HG03108 (cell line): Measurements from ENCODE around the gene FOXS1.
"Not testable (repeated sequence)": the region's sequence is repeated elsewhere in the genome, so short reads cannot be mapped to it uniquely, and the experiment has no call there.

ENCODE experiments used
- ATAC-seq: cut with Tn5 transposase; IDR thresholded peaks from one replicate; pipeline ENCODE4 v1.9.1; 2021; ENCODE audit warnings: moderate library complexity; ENCODE audit not compliant: unreplicated experiment

Gene FOXS1

DNA sequence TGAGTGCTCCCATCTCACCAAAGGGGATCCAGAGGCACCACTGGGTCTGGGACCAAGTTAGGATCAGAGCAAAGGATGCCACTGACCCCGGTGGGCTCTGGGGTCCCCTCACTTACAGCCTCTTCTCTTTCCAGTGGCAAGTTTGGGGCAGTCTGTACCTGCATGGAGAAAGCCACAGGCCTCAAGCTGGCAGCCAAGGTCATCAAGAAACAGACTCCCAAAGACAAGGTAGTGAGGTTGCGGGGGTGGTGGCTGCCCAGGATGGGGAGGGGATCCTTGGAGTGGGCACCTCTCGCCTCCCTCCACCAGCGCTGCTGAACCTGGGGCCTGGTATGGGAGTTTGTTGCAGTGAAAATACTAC is 21.3 kb downstream of the FOXS1 start:
- no peak for ATAC-seq

DNA sequence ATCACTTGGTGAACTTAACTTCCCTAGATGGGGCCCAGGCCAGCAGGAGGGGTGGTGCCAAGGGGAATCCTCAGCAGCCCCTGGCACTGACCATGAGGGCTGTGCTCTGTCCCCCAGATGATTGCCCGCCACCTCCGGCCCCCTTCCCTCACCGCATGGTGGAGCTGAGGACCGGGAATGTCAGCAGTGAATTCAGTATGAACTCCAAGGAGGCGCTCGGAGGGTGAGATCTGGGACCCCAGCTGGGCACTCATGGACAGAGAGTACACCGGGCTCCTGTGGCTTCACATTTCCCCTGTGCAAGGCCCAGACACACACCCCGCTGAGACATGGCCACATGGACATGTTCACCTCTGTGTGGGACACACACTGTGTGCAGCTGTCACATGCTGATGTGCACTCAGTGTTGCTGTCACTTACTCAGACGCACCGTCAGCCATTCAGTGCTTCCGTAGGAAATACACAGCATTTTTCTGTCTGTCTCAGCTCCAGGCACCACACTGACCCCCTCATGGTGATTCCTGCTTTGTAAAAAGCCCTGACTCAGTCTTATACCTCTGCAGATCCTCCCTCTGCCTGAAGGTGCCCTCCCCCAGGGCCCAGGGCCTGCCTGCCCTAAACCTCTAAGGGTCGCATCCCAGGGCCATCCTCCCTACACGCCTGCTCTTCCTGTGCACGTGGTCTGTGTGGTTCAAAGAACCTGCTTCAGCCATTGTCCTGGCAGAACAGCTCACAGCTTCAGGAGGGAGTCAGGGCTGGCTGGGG is 21.9 kb downstream of the FOXS1 start:
- no peak for ATAC-seq

DNA sequence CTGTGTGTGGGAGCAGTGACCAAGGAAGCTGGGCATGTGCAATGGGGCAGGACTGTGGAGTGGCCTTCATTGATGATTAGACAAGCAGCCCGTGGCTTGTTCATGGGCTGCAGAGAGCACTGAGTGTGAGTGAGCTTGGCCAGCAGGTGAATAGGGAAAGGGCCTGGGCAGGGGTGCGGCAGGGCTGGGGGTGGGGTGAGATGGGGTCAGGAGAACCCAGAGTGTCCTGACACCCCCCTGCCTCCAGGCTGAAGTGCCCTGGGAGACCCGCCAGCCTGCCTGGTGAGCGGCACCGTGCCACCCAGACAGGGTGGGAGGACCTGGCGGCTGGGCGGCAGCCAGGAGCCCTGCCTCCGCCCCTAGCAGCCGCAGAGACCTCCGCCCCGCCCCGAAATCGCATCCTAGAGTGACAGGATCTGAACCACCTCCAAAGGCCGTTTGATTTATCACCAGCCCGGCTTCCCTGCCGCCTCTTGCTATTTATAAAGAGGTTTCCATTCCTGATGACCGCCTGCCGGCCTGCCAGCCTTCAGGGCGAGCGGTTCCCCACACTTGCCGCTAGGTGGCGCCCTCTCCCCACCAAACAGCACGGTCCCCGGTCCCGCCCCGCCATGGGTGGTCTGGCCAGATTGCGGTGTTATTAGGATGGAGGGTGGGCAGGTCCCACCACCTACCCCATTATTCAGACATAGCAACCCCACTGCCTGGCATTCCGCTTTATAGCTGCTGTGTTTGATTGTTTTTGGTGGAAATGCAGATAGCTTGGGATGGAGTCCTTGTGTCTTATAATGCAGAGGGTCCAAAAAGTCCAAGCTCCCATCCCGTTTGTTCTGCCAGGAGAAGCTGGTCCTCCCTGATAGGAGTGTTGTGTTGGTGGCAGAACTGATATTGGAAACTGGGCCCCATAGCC is 22.7 kb downstream of the FOXS1 start:
- ATAC-seq, result no peak

DNA sequence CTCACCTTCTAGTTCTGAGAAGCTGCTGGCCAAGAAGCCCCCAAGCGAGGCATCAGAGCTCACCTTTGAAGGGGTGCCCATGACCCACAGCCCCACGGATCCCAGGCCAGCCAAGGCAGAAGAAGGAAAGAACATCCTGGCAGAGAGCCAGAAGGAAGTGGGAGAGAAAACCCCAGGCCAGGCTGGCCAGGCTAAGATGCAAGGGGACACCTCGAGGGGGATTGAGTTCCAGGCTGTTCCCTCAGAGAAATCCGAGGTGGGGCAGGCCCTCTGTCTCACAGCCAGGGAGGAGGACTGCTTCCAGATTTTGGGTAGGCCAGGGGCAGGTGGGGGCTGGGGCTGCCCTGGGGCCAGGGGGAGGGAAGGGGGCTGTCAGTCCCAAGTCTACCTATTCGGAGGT is 24.0 kb downstream of the FOXS1 start:
- ATAC-seq, result no peak

DNA sequence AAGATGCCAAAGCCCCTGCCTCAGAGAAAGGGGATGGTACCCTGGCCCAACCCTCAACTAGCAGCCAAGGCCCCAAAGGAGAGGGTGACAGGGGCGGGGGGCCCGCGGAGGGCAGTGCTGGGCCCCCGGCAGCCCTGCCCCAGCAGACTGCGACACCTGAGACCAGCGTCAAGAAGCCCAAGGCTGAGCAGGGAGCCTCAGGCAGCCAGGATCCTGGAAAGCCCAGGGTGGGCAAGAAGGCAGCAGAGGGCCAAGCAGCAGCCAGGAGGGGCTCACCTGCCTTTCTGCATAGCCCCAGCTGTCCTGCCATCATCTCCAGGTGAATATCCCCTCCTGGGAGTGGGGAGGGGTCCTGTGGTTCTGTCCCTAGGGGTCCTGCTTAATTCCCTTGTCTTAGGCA is 25.2 kb downstream of the FOXS1 start:
- ATAC-seq, result no peak

DNA sequence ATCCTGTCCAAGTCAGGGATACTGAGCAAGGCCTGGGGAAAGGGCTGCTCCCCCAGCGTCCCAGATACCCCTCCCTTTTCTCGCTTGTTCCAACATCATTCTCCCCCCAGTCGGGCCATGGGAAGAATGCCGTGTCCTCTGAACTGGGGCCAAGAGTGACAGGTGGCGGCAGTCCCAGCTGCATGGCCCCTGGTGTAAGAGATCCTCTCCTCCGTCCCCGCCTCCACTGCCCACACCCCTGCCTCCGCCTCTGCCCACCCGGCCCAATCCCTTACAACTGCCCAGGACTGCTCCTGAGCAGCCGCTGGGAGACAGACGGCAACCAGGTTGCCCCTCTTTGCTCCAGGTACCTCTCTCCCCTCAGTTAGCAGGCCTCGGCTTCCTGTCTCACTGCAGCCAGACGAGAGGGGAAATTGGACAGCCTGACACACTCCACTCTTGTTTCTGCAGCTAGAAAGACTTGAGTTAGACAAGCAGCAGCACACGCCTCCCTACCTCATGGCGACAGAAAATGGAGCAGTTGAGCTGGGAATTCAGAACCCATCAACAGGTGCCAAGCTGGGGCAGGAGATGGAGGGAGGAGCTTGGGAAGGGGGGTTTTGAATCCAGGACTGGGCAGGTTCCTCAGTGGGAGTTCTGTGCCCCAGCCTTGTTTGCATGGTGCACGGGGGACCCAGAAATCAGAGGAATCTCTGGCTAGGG is 26.2 kb downstream of the FOXS1 start, which contains the start of gene MYLK2:
MYLK2 (plus strand) TSS at position 274 of the 702 bp plus-strand sequence; CDS start at position 499, 225 bp downstream.
- ATAC-seq, result no peak

DNA sequence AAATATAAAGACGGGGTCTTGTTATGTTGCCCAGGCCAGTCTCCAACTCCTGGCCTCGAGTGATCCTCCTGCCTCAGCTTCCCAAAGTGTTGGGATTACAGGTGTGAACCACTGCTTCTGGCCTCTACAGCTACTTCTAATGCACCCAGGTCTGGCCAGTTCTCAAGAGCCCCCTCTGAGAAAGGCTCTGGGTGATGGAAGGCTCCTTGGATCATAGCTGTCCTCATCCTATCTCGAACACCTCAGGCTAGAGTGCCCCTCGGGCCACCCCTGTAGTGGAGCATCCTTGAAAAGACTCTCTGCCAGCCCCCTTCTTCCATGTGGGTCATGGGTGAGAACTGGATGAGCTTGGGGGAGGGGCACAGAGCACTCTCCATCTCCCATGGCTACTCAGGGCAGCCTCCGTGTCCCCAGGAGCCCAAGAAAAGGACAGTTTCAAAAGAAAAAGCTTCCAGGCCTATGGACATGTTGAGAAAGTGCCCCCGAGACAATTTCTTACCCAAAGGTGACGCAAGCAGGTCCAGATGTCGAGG is 27.0 kb downstream of the FOXS1 start:
- no peak for ATAC-seq

DNA sequence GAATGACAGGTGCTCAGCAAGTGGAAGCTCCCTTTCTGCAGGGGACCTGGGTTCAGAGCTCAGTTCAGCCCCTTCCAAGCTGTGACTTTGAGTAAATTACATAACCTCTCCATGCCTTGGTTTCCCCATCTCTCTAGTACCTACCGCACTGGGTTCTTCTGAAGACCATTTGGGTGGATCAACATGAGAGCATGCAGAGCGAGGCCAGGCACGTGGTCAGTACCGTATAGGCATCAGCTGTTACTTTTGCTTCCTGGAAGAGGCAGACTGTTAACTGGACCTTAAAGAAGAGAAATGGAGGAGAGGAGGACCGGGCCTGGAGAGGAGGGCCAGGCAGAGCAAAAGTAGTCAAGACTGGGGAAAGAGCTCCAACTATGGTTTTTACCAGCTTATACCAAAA is 27.9 kb downstream of the FOXS1 start:
- ATAC-seq, result no peak

DNA sequence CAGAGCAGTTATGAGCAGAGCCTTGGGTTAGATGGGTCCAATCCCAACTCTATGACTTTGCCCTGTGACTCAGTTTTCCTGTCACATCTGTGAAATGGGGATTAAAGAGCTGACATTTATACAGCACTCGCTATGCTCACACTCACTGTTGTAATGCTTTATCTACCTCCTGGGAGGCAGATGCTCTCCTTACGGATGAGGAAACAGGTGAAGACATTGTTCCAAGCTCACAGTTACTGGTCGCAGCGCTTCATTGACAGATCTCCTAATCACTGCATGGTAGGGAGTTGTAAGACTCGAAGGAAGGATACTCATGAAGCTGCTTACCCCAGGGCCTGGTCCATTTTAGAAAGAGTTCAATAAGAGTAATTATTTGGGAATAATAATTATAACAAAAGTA is 29.2 kb downstream of the FOXS1 start:
- no peak for ATAC-seq

DNA sequence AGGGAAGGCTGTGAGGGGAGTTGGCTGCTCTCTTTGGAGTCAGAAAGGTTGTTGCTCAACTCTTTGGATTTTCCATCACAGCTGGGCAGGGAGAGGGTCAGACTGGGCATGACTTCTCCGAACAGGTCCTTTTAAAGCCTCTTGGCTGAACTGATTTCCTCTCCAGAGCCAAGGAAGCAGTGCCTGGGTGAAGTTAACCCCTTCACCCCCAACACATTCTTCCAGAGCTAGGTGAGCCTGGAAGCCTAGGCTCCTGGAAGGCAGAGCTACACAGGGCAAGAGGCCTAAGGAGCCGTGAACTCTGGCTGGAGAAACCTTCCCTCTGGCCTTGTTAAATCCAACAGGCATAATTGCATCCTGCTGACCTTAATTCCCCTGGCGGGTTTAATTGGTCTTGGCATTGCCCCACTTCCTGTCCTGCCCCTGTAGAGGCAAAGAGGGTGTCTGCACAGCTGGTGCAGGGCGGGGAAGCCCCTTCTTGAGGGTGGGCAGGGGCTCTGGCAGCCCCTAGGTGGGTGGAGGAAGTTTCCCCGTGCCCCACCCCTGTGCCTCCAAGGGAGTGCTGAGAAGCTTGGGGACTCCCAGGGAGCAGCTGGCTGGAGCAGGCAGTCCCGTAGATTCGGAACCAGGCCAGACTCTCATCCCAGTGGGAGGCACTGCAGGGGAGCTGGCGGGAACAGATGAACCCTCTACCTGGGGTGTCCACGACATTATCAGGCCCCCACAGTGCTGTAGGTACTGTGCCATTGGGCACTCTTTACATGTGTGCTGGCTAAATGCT is 29.8 kb downstream of the FOXS1 start:
- no peak for ATAC-seq

DNA sequence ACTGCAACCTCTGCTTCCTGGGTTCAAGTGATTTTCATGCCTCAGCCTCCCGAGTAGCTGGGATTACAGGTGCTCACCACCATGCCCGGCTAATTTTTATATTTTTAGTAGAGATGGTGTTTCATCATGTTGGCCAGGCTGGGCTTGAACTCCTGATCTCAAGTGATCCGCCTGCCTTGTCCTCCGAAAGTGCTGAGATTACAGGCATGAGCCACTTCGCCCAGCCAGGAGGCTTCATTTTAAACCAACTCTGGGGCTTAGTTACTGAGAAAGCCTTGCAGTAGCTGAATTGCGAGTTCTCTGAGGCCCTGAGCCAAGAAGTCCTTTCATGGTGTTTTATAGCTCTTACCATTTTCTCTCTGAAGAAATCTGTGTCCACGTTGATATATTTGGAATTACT is 31.3 kb downstream of the FOXS1 start:
- not testable (repeated sequence) for ATAC-seq

DNA sequence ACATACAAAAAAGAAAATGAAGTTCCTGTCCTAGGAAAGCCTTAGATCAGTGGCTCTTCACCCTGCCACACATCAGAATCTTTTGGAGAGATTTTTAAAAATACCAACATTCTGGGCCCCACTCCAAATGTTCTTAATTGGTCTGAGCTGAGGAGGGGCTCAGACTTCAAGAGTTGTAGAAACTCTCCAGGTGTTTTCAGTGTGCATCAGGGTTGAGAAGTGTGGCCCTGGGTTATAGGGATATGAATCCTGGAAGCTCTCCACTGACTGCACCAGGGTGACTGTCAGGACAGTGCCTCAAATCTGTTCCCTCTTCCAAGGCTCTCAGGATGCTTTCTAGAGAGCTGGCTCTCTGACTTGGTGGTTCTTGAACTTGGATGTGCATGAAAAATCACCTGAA is 31.8 kb downstream of the FOXS1 start:
- ATAC-seq, result no peak

DNA sequence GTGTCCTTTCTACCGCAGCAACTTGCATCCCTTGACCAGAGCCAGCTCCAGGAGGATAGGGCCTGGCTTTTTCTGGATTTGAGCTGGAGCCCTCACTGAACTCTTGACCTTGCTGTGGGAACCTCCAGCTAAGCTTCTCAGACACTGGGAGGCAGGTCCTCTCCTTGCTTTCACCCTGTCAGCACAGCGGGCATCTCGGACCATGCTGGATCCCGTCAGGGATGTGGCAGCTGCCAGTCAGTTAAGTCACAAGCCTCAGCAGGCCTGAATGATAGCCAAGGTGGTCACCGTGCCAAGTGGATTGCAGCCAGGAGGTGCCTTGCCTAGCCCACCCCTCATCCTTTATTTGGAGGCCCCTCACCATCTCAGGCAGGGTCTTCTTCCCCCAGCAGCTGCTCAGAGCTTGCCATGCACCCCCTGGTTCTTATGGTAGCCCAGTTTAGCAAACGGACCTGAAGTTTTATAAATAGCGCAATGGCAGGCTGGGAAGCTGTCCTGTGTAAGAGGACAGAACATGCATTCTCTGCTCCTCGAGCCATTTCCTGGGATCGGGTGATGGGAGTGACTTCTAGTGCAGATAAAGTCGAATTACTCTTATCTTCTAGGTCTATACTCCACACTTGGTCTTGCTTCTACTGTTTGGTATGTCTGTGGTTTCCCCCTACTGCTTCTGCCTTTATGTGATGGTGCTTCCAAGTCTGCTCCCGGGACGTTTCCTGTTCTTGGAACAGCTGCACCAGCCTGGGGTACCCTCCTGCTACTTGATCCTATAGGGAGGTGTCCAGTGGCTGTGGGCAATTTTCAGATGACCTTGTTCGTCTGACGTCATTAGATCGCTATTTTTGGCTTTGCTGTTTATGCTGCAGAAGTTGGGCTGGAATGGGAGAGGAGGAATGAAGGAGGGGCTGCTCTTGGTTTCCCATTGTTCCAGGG is 33.3 kb downstream of the FOXS1 start:
- no peak for ATAC-seq

DNA sequence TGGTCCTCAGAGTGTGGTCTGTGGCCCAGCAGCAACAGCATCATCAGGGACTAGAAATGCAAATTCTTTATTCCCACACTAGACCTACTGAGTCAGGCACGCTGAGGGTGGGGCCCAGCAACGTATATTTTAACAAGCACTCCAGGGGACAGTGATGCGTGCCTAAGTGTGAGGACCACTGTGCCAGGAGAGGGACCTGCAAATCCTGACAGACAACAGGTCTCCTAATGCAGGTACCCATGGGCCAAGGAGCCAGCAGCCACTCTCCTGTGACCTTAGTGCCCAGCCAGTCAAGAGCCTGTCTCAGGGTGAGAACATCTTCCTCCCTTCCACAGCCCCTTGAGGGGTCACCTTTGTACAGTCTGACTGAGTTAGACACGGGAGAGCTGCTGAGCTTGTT is 34.2 kb downstream of the FOXS1 start:
- no peak for ATAC-seq

DNA sequence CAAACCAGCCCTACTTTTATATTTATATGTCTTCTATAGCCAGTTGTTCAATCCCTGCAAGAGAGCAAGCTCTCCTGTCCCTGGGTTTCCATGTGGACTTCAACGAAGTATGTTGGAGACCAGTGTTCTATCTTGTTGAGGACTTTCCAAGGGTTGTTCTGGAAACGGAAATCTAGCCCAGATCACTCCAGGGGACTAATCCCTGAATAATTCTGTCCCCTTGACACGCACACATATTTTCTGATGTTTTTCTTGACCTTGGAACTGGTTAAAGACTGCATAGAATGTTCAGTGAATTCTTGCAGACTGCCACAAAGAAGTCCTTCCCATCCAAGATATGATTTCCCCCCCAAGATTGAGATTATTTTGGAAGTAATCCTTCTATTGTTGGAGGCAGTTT is 35.7 kb downstream of the FOXS1 start:
- ATAC-seq, result no peak

DNA sequence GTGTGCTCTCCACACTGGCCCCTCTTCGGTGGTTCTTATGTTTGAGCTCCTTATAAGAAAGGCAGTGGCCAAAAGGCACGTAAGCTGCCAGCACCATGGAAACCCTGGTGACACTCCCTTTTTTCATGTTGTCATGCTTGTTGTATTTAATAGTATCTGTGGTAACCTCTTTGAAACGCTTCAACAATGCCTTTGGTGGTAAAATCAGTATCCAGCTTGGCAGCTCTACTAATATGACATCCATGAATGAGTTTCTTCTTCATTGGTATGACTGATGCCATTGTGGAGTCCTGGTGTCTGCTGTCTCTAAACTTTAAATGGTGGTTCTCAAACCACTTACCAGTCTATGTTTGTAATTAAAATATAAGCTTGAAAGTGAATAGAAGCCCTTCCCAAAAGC is 36.9 kb downstream of the FOXS1 start:
- no peak for ATAC-seq

DNA sequence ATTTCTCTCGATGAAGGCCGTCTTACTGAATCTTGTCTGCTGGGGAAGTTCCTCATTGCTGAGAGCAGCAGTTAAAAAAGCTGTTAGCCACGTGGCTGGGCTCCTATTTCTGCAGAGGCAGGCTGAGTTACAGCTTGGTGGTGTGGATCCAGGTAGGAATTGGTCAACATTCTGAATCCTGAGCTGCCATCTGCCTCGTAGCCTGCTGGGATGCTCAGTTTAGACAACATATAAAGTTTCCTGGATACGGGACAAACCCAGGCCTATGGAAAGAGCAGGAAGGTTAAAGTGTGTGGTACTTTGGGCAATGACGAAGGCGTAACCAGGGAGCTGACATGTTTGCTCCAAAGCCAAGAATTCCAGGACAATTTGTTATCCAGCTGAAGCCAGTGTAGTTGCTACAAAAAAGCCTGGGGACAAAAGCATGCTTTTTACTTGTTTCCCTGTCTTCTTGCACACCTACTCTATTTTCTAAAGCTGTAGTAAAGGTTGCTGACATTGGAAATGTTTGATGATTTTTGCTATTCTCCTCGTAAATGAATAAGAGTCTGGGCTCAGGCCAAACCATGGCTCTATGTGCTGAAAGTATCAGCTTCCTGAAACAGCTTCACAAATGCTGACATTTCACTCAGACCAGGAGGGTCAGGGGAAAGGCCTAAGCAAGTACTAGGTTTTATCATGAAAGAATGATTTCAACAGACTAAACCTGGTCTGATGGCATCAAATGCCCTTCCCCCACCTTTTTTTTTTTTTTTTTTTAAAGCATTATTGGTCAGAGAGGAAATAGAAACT is 38.6 kb downstream of the FOXS1 start:
- ATAC-seq, result no peak

DNA sequence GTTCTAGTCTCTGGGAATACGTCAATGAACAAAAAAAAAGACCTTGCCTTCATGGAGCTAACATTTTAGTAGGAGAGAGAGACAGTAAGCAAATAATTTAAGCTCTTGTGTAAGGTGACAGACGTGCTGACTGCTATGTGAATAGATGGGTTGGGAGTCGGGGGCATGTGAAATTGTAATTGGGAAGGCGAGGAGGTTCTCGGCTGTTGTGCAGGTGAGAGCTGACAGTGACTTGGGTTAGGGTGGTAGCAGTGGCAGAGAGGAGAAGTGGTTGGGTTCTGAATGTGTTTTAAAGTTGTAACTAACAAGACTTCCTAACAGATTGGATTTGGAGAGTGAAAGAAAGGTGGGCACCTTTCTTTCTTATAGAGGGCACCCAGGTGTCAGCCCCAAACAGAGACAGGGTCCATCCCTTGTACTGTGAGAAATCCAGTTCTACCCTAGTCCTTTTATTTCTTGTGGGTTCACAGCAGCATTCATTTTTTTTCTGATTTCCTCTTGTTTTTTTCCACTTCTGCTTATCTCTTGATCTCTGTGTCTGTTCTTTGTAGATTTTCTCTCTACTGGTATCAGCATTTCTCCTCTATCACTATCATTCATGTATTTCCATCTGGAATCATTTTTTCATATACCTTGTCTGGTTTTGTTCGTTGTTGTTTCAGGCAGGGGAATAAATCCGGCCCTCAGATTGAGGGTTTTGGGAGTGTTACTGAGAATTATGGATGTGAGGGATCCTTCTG is 41.7 kb downstream of the FOXS1 start:
- ATAC-seq, result no peak
